ENCODE results near the gene CCDC88C.
A peak's percentile ranks its signal among the peaks of the same experiment; 100 is the strongest.
"Not testable (repeated sequence)": the region's sequence is repeated elsewhere in the genome, so short reads cannot be mapped to it uniquely, and the experiment has no call there.

The CCDC88C gene

GRCh38 chr14:91417120-91417982 is at the start of gene CCDC88C:
CCDC88C (minus strand) TSS chr14:91417820; CDS start chr14:91417690, 130 bp downstream.
- peak; percentile 65 to 76 (median 70) for DNase-seq (ENCODE audit: low read depth in 3 of 3)

- no peak for DNase-seq (ENCODE audit: low read depth in 3 of 3)
Measured at GRCh38 chr14:91466192-91466591, 48.6 kb upstream of the CCDC88C start.

- no peak for DNase-seq (ENCODE audit: low read depth in 3 of 3)
Measured at GRCh38 chr14:91464615-91465205, 47.1 kb upstream of the CCDC88C start.

GRCh38 chr14:91458612-91459011 is 41.0 kb upstream of the CCDC88C start:
- no peak for DNase-seq (ENCODE audit: low read depth in 3 of 3)

GRCh38 chr14:91456283-91456682 is 38.7 kb upstream of the CCDC88C start:
- DNase-seq (ENCODE audit: low read depth in 3 of 3), result no peak

- DNase-seq (ENCODE audit: low read depth in 3 of 3), result no peak
Measured at GRCh38 chr14:91454580-91454979, 37.0 kb upstream of the CCDC88C start.

- no peak for DNase-seq (ENCODE audit: low read depth in 3 of 3)
Measured at GRCh38 chr14:91454155-91454554, 36.5 kb upstream of the CCDC88C start.

- no peak for DNase-seq (ENCODE audit: low read depth in 3 of 3)
Measured at GRCh38 chr14:91453744-91454143, 36.1 kb upstream of the CCDC88C start.

GRCh38 chr14:91444335-91445020 is 26.9 kb upstream of the CCDC88C start:
- DNase-seq (ENCODE audit: low read depth in 3 of 3), result no peak

GRCh38 chr14:91439345-91439744 is 21.7 kb upstream of the CCDC88C start:
- DNase-seq (ENCODE audit: low read depth in 3 of 3), result no peak

- DNase-seq (ENCODE audit: low read depth in 3 of 3), result no peak
Measured at GRCh38 chr14:91438845-91439244, 21.2 kb upstream of the CCDC88C start.

GRCh38 chr14:91436266-91436665 is 18.6 kb upstream of the CCDC88C start:
- not testable (repeated sequence) for DNase-seq (ENCODE audit: low read depth in 3 of 3)

GRCh38 chr14:91429385-91429784 is 11.8 kb upstream of the CCDC88C start:
- no peak for DNase-seq (ENCODE audit: low read depth in 3 of 3)

GRCh38 chr14:91428931-91429330 is 11.3 kb upstream of the CCDC88C start:
- not testable (repeated sequence) for DNase-seq (ENCODE audit: low read depth in 3 of 3)

- not testable (repeated sequence) for DNase-seq (ENCODE audit: low read depth in 3 of 3)
Measured at GRCh38 chr14:91425531-91425944, 7.9 kb upstream of the CCDC88C start.

- DNase-seq (ENCODE audit: low read depth in 3 of 3), result no peak
Measured at GRCh38 chr14:91424813-91425530, 7.4 kb upstream of the CCDC88C start.

GRCh38 chr14:91420686-91421085 is 3.1 kb upstream of the CCDC88C start:
- DNase-seq (ENCODE audit: low read depth in 3 of 3), result no peak

GRCh38 chr14:91419451-91419850 is 1.8 kb upstream of the CCDC88C start:
- no peak for DNase-seq (ENCODE audit: low read depth in 3 of 3)

- DNase-seq (ENCODE audit: low read depth in 3 of 3), result no peak
Measured at GRCh38 chr14:91419044-91419397, 1.4 kb upstream of the CCDC88C start.

- DNase-seq (ENCODE audit: low read depth in 3 of 3), result peak; percentile 70 to 74 (median 73)
Measured at GRCh38 chr14:91418387-91419043, 895 bp upstream of the CCDC88C start.

- DNase-seq (ENCODE audit: low read depth in 3 of 3), result peak in 1 of 3 experiments; percentile 59
Measured at GRCh38 chr14:91417983-91418386, 365 bp upstream of the CCDC88C start.
